Measurements from ENCODE around the gene RCAN1. TPM values are rescaled to one million over a fixed set of nuclear protein-coding genes. Genes with fewer than 3 reads are reported as not detected.

The RCAN1 gene
- total and polyA plus RNA-seq, 2 of the 8 experiments (the other 6 are each of a cell fraction or from before 2014, with no cell fraction given), result 1.7 to 6.4 TPM

DNA sequence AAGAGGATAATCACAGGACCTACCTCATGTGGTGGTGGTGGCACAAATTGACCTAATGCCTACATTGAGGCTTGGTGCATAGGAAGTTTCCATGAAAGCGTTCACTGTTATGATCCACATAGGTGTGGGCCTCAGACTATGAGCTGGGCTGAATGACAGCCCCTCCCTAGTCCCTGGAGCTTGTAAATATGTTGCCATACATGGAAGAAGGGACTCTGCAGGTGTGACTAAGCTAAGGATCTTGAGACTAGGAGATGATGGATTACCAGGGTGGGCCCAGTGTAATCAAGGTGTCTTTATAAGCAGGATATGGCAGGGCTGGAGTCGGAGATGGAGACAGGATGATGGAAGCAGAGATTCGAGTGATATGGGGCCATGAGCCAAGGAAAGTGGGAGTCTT, 71.9 kb downstream of the RCAN1 start (continued):
- TF ChIP-seq BRCA1 (IDR thresholded peaks at IDR 0.05; ENCODE audit: low read depth, low read length) (no peak), RFX5 (IDR thresholded peaks at IDR 0.05; ENCODE audit: borderline replicate concordance, low read depth, low read length) (no peak)
- TF ChIP-seq, protein P1, sequence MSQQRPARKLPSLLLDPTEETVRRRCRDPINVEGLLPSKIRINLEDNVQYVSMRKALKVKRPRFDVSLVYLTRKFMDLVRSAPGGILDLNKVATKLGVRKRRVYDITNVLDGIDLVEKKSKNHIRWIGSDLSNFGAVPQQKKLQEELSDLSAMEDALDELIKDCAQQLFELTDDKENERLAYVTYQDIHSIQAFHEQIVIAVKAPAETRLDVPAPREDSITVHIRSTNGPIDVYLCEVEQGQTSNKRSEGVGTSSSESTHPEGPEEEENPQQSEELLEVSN (IDR thresholded peaks at IDR 0.05), result no peak
- TF ChIP-seq, protein P2, sequence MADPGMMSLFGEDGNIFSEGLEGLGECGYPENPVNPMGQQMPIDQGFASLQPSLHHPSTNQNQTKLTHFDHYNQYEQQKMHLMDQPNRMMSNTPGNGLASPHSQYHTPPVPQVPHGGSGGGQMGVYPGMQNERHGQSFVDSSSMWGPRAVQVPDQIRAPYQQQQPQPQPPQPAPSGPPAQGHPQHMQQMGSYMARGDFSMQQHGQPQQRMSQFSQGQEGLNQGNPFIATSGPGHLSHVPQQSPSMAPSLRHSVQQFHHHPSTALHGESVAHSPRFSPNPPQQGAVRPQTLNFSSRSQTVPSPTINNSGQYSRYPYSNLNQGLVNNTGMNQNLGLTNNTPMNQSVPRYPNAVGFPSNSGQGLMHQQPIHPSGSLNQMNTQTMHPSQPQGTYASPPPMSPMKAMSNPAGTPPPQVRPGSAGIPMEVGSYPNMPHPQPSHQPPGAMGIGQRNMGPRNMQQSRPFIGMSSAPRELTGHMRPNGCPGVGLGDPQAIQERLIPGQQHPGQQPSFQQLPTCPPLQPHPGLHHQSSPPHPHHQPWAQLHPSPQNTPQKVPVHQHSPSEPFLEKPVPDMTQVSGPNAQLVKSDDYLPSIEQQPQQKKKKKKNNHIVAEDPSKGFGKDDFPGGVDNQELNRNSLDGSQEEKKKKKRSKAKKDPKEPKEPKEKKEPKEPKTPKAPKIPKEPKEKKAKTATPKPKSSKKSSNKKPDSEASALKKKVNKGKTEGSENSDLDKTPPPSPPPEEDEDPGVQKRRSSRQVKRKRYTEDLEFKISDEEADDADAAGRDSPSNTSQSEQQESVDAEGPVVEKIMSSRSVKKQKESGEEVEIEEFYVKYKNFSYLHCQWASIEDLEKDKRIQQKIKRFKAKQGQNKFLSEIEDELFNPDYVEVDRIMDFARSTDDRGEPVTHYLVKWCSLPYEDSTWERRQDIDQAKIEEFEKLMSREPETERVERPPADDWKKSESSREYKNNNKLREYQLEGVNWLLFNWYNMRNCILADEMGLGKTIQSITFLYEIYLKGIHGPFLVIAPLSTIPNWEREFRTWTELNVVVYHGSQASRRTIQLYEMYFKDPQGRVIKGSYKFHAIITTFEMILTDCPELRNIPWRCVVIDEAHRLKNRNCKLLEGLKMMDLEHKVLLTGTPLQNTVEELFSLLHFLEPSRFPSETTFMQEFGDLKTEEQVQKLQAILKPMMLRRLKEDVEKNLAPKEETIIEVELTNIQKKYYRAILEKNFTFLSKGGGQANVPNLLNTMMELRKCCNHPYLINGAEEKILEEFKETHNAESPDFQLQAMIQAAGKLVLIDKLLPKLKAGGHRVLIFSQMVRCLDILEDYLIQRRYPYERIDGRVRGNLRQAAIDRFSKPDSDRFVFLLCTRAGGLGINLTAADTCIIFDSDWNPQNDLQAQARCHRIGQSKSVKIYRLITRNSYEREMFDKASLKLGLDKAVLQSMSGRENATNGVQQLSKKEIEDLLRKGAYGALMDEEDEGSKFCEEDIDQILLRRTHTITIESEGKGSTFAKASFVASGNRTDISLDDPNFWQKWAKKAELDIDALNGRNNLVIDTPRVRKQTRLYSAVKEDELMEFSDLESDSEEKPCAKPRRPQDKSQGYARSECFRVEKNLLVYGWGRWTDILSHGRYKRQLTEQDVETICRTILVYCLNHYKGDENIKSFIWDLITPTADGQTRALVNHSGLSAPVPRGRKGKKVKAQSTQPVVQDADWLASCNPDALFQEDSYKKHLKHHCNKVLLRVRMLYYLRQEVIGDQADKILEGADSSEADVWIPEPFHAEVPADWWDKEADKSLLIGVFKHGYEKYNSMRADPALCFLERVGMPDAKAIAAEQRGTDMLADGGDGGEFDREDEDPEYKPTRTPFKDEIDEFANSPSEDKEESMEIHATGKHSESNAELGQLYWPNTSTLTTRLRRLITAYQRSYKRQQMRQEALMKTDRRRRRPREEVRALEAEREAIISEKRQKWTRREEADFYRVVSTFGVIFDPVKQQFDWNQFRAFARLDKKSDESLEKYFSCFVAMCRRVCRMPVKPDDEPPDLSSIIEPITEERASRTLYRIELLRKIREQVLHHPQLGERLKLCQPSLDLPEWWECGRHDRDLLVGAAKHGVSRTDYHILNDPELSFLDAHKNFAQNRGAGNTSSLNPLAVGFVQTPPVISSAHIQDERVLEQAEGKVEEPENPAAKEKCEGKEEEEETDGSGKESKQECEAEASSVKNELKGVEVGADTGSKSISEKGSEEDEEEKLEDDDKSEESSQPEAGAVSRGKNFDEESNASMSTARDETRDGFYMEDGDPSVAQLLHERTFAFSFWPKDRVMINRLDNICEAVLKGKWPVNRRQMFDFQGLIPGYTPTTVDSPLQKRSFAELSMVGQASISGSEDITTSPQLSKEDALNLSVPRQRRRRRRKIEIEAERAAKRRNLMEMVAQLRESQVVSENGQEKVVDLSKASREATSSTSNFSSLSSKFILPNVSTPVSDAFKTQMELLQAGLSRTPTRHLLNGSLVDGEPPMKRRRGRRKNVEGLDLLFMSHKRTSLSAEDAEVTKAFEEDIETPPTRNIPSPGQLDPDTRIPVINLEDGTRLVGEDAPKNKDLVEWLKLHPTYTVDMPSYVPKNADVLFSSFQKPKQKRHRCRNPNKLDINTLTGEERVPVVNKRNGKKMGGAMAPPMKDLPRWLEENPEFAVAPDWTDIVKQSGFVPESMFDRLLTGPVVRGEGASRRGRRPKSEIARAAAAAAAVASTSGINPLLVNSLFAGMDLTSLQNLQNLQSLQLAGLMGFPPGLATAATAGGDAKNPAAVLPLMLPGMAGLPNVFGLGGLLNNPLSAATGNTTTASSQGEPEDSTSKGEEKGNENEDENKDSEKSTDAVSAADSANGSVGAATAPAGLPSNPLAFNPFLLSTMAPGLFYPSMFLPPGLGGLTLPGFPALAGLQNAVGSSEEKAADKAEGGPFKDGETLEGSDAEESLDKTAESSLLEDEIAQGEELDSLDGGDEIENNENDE (IDR thresholded peaks at IDR 0.05; ENCODE audit: insufficient replicate concordance, low read length), result no peak
